GM12892 (cell line): Measurements from ENCODE around the gene CUL9.

ENCODE experiments used
- DNase-seq: peaks from one replicate; pipeline ENCODE4 v3.0.0; 2011; ENCODE audit not compliant: insufficient read length
- FAIRE-seq: peaks from 2 replicates; lab custom pipeline; 2011; peaks lifted over from hg19 to GRCh38; lab: Jason Lieb, UNC
- POLR2A ChIP-seq: IDR thresholded peaks from 2 replicates; pipeline ENCODE4 v1.6.1; 2011; ENCODE audit warnings: low read depth, low read length, control low read depth
- POLR2AphosphoS5 ChIP-seq: IDR thresholded peaks from 2 replicates; pipeline ENCODE4 v1.6.1; 2011; ENCODE audit warnings: low read depth, low read length, control low read depth
- TAF1 ChIP-seq: IDR thresholded peaks from 2 replicates; pipeline ENCODE4 v1.6.1; 2011; ENCODE audit warnings: low read depth, mild to moderate bottlenecking, control low read depth, low read length, borderline replicate concordance

CUL9 gene

DNA sequence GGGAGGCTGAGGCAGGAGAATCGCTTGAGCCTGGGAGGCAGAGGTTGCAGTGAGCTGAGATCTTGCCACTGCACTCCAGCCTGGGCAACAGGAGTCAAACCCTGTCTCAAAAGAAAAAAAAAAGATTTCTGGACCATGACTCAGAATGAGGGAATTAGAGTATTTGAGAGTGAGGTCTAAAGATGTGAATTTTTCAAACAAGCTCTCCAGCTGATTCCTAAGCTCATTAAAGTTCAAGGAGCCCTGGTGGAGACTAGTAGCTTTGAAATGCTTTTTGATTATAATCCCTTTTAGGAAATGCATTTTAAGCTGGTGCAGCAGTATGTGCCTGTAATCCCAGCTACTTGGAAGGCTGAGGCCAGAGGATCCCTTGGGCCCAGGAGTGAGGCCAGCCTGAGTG, 32.7 kb upstream of the CUL9 start:
- no peak for DNase-seq
- FAIRE-seq: no peak
- TF ChIP-seq POLR2AphosphoS5 (no peak), POLR2A (no peak), TAF1 (no peak)

DNA sequence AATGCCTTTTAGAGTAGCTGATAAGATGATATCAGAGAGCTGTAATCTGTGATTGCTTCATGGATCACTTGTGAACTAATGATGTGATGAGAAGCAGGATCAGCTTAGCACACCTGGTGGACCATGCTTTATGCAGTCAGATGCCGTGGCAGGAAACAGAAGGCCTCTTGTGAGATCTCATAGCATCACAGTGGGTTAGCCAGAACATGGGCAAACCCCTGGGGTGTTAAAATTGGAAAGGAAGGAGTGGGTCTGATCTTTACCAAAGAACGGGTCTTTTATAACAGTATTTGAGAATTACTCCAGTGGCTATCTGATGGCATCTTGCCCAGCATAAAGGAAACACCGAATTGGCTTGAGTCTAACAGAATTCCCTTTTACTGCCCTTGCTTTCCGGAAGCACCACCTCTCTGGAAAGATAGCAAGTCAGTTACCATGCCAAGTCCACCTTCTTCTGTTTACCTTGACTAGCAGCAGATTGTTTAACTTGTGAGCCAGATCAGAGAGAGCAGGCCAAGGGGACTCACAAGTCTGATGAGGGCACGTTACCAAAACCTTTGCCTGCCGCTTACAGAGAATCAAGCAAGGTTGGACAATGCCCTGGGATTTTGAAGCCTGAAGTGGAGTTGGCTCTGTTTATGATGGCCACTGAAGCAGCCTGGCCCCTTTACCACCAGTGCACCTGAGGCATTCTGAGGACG, 31.8 kb upstream of the CUL9 start:
- TF ChIP-seq TAF1 (no peak), POLR2AphosphoS5 (no peak), POLR2A (no peak)
- FAIRE-seq (no peak), DNase-seq (no peak)

DNA sequence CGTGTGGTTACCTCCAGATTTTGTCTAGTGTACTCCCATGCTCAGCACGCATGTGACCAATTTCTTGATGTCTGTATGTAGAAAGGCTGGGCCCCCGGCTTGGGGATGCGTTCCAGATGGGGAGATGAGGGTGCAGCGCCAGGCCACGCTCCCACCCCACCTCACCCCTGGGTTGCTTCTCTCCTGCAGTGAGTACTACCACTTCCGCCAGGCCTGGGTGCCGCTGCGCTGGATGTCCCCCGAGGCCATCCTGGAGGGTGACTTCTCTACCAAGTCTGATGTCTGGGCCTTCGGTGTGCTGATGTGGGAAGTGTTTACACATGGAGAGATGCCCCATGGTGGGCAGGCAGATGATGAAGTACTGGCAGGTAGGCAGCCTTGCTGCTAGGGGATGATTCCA, 22.4 kb upstream of the CUL9 start:
- no peak for FAIRE-seq
- no peak for DNase-seq
- no peak for TF ChIP-seq TAF1
- no peak for TF ChIP-seq POLR2AphosphoS5
- no peak for TF ChIP-seq POLR2A

DNA sequence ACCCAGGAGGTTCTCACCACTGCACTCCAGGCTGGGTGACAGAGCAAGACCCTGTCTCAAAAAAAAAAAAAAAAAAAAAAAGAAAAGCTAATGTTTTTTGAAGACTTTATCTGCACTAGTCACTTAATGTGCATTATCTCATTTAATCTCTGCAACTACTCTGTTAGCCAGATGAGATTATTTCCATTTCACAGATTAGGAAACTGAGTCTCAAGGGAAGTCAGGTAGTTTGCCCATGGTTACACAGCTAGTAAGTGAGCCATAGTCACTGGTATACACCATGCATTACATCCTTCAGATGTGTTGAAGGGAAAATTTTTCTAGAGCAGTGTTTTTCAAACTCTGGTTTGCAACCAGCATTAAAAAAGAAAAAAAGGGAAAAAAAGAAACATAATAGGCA, 18.1 kb upstream of the CUL9 start:
- no peak for FAIRE-seq
- TF ChIP-seq POLR2A: no peak
- TF ChIP-seq TAF1: no peak
- TF ChIP-seq POLR2AphosphoS5: no peak
- DNase-seq: no peak

DNA sequence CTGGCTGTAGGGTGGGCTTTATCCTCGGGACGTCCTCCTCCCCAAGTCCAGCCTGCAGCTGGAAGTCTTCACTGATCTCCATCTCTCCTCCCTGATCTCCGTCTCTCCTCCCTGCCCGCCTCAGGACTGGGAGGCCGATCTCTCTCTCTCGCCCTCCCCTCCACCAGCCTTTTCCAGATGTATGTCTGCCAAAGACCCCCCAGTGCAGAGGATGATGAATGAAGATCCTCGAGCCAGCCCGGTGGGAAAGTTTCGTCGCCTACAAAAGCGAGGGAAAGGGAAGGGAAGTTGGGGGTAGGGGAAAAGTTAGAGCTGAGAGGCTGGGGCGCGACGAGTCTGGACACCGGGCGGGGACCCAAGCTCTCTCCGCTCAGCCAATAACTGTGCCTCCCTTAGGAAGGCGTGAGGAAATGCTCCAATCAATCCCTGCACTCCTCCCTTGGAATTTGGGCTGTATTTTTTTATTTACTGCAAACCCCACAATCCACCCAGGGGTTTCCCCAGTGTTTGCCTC, 11.5 kb upstream of the CUL9 start:
- TF ChIP-seq POLR2AphosphoS5: no peak
- TF ChIP-seq POLR2A: no peak
- TF ChIP-seq TAF1: no peak
- no peak for FAIRE-seq
- DNase-seq: no peak

DNA sequence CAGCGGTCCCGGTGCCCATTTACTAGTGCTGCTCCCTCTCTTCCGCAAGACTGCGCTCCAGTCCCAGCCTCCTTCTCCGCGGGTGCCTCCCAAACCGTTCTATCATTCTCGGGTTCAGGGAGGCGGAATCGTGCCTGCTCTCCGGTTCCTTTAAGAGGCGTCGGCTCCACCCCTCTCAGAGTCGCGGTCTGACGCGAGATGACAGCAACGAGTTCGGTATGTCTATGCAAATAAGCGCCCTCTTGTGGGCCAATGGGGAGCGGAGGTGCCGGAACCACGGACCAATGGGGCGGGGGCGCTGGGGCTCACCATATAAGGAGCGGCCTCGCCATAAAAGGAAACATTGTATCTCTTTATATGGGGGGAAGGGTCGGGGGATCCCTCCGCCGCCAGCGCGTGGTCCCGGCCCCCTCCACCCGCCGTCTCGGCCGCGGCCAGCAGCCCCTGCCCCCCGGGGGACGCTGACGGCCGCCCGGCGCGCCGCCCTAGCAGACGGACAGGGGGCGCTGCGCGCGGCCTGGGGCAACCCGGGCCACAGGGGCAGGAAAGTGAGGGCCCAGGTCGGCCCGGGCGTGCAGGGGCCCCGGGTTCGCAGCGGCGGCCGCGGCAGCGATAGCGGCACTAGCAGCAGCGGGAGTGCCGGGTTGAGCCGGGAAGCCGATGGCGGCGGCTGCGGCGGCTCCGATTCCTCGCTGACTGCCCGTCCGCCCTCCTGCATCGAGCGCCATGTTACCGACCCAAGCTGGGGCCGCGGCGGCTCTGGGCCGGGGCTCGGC, 10.9 kb upstream of the CUL9 start, which contains the start of gene SRF:
Gene SRF (plus strand): TSS at position 339 of the 776 bp plus-strand sequence. CDS start 388 bp downstream, at position 727.
- FAIRE-seq: peak; percentile 95
- peak; percentile 87 for DNase-seq
- TF ChIP-seq POLR2A (peak; percentile 66), POLR2AphosphoS5 (peak; percentile 79), TAF1 (0 out of 2 replicates have a peak, but pooled peaks have one; percentile 36)

DNA sequence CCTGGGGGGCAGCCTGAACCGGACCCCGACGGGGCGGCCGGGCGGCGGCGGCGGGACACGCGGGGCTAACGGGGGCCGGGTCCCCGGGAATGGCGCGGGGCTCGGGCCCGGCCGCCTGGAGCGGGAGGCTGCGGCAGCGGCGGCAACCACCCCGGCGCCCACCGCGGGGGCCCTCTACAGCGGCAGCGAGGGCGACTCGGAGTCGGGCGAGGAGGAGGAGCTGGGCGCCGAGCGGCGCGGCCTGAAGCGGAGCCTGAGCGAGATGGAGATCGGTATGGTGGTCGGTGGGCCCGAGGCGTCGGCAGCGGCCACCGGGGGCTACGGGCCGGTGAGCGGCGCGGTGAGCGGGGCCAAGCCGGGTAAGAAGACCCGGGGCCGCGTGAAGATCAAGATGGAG, 10.3 kb upstream of the CUL9 start:
- TF ChIP-seq POLR2AphosphoS5: no peak
- TF ChIP-seq TAF1: no peak
- TF ChIP-seq POLR2A: no peak
- DNase-seq: no peak
- no peak for FAIRE-seq

DNA sequence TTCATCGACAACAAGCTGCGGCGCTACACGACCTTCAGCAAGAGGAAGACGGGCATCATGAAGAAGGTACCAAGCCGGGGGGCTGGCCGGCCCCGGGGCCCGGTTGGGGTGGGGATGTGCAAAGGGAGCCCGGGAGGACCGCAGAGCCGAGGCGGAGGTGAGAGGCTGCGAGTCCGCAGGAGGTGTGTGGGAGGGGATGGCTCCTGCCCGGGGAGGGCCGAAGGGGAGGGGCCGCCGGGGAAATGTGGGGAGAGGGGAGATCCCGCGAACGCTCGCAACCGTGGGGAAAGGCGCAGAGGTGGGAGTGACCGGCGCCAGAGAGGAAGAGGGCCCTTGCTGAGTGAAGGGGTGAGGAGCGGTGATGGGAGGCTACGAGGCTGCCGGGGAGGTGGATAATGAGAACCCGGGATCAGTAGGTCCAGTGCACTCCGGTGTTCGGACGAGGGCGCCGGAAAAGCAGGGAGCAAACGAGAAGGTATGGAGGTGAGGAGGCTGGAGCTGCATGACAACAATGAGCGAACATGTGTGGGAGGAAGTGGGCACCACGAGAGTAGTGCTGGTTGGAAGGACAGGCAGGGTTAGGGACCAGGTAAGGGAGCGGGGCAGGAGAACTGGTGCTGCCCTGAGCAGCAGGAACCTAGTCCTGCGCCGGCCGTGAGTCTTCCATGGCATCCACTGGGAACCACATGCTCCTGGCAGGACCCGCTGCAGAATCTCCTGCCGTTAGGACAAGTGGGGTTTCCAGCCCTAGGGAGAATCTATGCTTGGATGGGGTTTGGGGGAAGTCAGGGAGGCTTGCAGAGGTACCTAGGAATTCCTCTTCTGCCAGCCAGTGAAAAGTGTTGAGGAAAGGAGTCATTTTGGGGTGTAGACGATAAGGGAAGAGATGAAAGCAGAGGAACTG, 9.6 kb upstream of the CUL9 start:
- TF ChIP-seq TAF1 (no peak), POLR2AphosphoS5 (peak; percentile 31; the same call in 1 of the 2 replicates), POLR2A (peak; percentile 26; the same call in 1 of the 2 replicates)
- DNase-seq (no peak), FAIRE-seq (no peak)

DNA sequence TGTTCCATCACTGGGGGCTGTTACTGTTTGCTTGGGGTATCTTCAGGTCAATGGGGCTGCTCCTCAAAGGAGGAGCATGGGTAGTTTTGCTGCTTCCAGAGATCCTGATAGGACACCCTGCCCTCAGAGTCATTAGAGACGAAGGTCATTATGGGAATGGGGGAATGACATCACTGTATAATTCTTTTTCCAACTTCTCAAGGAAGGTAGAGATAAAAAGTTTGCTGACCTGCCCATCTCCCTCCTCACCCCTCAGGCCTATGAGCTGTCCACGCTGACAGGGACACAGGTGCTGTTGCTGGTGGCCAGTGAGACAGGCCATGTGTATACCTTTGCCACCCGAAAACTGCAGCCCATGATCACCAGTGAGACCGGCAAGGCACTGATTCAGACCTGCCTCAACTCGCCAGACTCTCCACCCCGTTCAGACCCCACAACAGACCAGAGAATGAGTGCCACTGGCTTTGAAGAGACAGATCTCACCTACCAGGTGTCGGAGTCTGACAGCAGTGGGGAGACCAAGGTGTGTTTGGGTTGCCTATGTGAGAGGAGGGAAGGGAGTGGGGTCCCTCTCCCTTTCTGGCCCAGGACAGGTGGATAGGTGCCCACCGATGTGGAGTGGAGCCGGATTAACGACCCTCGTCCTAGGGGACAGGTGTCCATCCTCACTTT, 8.3 kb upstream of the CUL9 start:
- peak; percentile 78 for FAIRE-seq
- TF ChIP-seq POLR2AphosphoS5: no peak
- TF ChIP-seq TAF1: no peak
- TF ChIP-seq POLR2A: no peak
- DNase-seq: no peak

DNA sequence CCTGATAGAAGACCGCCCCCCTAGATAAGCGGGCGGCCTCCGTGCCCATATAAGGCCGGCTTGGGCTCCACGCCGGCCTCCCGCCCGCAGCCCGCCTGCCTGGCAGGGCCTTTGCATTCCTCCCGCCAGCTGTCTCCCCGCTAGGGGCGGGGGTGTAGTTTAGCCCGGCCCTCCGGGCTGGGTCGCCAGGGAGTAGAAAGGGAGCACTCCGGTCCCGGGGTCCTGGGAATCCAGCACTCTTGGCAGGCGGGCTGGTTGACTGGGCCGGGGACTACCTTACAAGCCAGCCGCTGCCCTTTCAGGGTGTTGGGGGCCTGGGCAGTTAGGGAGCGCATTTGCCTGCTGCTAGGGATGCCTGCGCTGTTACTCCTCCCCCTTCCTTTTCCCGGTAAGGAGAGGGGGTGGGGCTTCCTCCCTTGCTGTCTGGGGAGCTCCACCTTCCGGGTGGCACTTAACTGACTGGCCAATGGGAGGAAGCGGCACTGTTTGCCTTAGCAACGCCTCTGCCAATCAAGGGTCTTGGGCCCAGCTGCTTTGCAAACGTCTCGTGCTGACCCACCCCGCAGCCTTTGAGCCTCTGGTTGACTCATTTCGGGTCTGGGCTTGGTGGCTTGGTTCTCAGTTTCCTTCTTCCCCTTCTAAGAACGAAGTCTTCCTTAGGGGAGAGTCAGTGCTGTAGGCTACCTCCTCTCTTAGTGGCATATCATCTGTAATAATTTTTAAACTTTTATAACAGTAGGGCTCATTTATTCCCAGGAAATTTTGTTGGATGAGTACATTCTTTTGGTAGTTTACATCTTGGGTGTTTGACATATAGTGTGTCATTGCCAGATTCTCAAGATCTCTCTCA, 7.5 kb upstream of the CUL9 start:
- peak; percentile 88 for FAIRE-seq
- no peak for TF ChIP-seq TAF1
- peak; percentile 54; the same call in 1 of the 2 replicates for TF ChIP-seq POLR2A
- 0 out of 2 replicates have a peak, but pooled peaks have one; percentile 38 for TF ChIP-seq POLR2AphosphoS5
- DNase-seq: peak; percentile 98
